OCI-LY1 (cell line): ENCODE data around the gene ZNF714.

Experiments used
- H2AFZ ChIP-seq: fragments of 200-600 bp; sonication (generic), shearing (Covaris generic); 2 replicates; pipeline ENCODE4 v1.6.0; 2014; ENCODE audit warnings: antibody characterized with exemption, mild to moderate bottlenecking, low read length
- H3F3A ChIP-seq: fragments of 200-600 bp; sonication (generic), shearing (Covaris generic); 2 replicates; pipeline ENCODE4 v1.6.0; 2014; ENCODE audit warnings: mild to moderate bottlenecking, antibody characterized with exemption, low read length, moderate library complexity; ENCODE audit not compliant: insufficient read depth
- H3K27ac ChIP-seq: fragments of 200-600 bp; sonication (generic); 2 replicates; pipeline ENCODE4 v1.5.1; 2014; ENCODE audit warnings: low read length, mixed run types, mild to moderate bottlenecking, low read depth; ENCODE audit not compliant: poor library complexity, severe bottlenecking
- H3K27me3 ChIP-seq: fragments of 200-600 bp; sonication (generic); 2 replicates; pipeline ENCODE4 v1.6.0; 2014; ENCODE audit warnings: antibody characterized with exemption, mild to moderate bottlenecking, low read length, moderate library complexity; ENCODE audit not compliant: insufficient read depth
- H3K36me3 ChIP-seq: fragments of 200-600 bp; sonication (generic); 2 replicates; pipeline ENCODE4 v1.6.1; 2014; ENCODE audit warnings: mild to moderate bottlenecking, antibody characterized with exemption, low read length, moderate library complexity, mixed read lengths; ENCODE audit not compliant: insufficient read depth
- H3K4me1 ChIP-seq: fragments of 200-600 bp; sonication (generic); 2 replicates; pipeline ENCODE4 v1.5.1; 2014; ENCODE audit warnings: mild to moderate bottlenecking, low read length, moderate library complexity; ENCODE audit not compliant: insufficient read depth, severe bottlenecking
- H3K4me2 ChIP-seq: fragments of 200-600 bp; sonication (generic), shearing (Covaris generic); 2 replicates; pipeline ENCODE4 v1.6.1; 2014; ENCODE audit warnings: low read length
- H3K4me3 ChIP-seq: fragments of 200-600 bp; sonication (generic); 2 replicates; pipeline ENCODE4 v1.5.1; 2014; ENCODE audit warnings: low read length, low read depth, mild to moderate bottlenecking, mixed read lengths; ENCODE audit not compliant: poor library complexity, severe bottlenecking
- H3K79me2 ChIP-seq: fragments of 200-600 bp; shearing (Covaris generic); 2 replicates; pipeline ENCODE4 v1.6.1; 2016; ENCODE audit warnings: mixed run types, low read length, mixed read lengths; ENCODE audit not compliant: insufficient read depth
- H3K9ac ChIP-seq: fragments of 200-600 bp; sonication (generic), shearing (Covaris generic); 2 replicates; pipeline ENCODE4 v1.6.1; 2014; ENCODE audit warnings: mild to moderate bottlenecking, low read length, mixed read lengths
- H3K9me2 ChIP-seq: fragments of 200-600 bp; sonication (generic), shearing (Covaris generic); 2 replicates; pipeline ENCODE4 v1.6.1; 2014; ENCODE audit warnings: low read depth, mild to moderate bottlenecking, low read length, mixed read lengths
- H3K9me3 ChIP-seq: fragments of 200-600 bp; shearing (Covaris generic); 2 replicates; pipeline ENCODE4 v1.6.1; 2014; ENCODE audit warnings: low read length, mixed read lengths
- H4K20me1 ChIP-seq: fragments of 200-600 bp; sonication (generic), shearing (Covaris generic); 2 replicates; pipeline ENCODE4 v1.6.0; 2016; ENCODE audit warnings: mild to moderate bottlenecking, low read length; ENCODE audit not compliant: insufficient read depth
- EZH2 ChIP-seq: fragments of 200-600 bp; sonication (generic), shearing (Covaris generic); IDR thresholded peaks from 2 replicates; pipeline ENCODE4 v1.8.0; 2017; ENCODE audit warnings: borderline replicate concordance, mixed run types, mild to moderate bottlenecking, antibody characterized with exemption, low read length, moderate library complexity, mixed read lengths
- TF ChIP-seq, protein P1 (sequence below): fragments of 200-600 bp; sonication (generic), shearing (Covaris generic); IDR thresholded peaks from 2 replicates; pipeline ENCODE4 v1.5.1; 2017; ENCODE audit warnings: mild to moderate bottlenecking, antibody characterized with exemption, low read length, moderate library complexity, mixed read lengths

ZNF714 gene

DNA sequence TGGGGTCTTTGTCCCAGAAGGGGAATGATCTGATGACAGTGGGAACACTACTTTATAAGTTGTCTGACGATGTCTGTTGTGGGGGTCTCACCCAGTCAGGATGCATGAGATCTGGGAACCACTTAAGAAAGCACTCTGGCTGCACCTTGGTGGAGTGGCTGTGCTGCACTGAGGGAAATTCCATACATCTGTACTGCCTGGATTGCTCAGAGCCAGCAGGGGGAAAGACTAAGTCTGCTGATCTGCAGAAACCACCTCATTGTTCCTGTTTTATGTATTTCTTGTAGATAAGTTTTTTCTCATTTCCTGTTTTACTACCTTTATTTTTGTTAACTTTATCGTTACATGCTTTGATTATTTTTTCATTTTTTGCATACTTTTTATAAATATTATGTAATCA, 34.3 kb upstream of the ZNF714 start:
- H3K79me2 ChIP-seq, result peaks cover 15% of the 10 kb centered on the region; the same call in 1 of the 2 replicates
- TF ChIP-seq, protein P1, sequence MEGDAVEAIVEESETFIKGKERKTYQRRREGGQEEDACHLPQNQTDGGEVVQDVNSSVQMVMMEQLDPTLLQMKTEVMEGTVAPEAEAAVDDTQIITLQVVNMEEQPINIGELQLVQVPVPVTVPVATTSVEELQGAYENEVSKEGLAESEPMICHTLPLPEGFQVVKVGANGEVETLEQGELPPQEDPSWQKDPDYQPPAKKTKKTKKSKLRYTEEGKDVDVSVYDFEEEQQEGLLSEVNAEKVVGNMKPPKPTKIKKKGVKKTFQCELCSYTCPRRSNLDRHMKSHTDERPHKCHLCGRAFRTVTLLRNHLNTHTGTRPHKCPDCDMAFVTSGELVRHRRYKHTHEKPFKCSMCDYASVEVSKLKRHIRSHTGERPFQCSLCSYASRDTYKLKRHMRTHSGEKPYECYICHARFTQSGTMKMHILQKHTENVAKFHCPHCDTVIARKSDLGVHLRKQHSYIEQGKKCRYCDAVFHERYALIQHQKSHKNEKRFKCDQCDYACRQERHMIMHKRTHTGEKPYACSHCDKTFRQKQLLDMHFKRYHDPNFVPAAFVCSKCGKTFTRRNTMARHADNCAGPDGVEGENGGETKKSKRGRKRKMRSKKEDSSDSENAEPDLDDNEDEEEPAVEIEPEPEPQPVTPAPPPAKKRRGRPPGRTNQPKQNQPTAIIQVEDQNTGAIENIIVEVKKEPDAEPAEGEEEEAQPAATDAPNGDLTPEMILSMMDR, result no peak
- TF ChIP-seq EZH2, result no peak
- H3K9ac ChIP-seq, result no peak overlapping the region
- no peak overlapping the region for H2AFZ ChIP-seq
- no peaks in the 10 kb centered on the region for H3K4me1 ChIP-seq
- no peak overlapping the region for H3K4me3 ChIP-seq
- no peak overlapping the region for H3K4me2 ChIP-seq
- no peaks in the 10 kb centered on the region for H3F3A ChIP-seq
- no peaks in the 10 kb centered on the region for H4K20me1 ChIP-seq
- H3K36me3 ChIP-seq, result peaks cover 91% of the 10 kb centered on the region
- no peak overlapping the region for H3K27ac ChIP-seq
- peaks cover 21% of the 10 kb centered on the region for H3K9me3 ChIP-seq
- no peaks in the 10 kb centered on the region for H3K9me2 ChIP-seq
- no peaks in the 10 kb centered on the region for H3K27me3 ChIP-seq

DNA sequence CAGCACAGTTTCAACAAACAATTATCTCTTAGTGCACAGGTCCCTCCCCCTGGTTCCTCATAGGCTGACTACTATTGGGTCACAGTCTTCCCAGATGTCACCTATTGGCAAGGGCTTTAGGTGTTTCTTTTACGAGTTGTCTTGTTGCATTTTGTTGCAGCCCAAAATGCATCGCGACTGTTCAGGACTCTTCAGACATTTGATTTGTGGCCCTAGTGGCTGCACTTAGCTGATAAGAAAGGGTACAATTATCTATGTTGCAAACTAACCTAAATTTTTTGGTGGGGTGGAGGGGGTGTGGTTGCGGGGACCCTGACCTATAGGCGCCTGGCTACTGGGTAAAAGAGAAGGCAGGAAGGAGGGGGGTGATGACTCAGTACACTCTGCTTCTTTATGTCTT, 29.1 kb upstream of the ZNF714 start:
- Histone ChIP-seq H3K27ac (no peak overlapping the region), H3K27me3 (no peaks in the 10 kb centered on the region), H3K4me1 (no peaks in the 10 kb centered on the region), H3K9me3 (peaks cover 27% of the 10 kb centered on the region), H3K79me2 (no peaks in the 10 kb centered on the region), H3K4me3 (no peak overlapping the region), H3K36me3 (peaks cover 91% of the 10 kb centered on the region), H2AFZ (no peak overlapping the region), H3K9ac (no peak overlapping the region), H3K9me2 (no peaks in the 10 kb centered on the region), H3K4me2 (no peak overlapping the region), H4K20me1 (no peaks in the 10 kb centered on the region), H3F3A (no peaks in the 10 kb centered on the region; the same call in 1 of the 2 replicates)
- TF ChIP-seq EZH2, result no peak
- TF ChIP-seq, protein P1, result no peak

GRCh38 chr19:21065336-21065735, 16.7 kb upstream of the ZNF714 start:
- peaks cover 28% of the 10 kb centered on the region for H3K36me3 ChIP-seq

More at GRCh38 chr19:21065336-21065735, 16.7 kb upstream of the ZNF714 start:
- no peak overlapping the region for H3K4me3 ChIP-seq
- H3K4me1 ChIP-seq, result no peaks in the 10 kb centered on the region
- no peak overlapping the region for H3K27ac ChIP-seq
- no peak overlapping the region for H2AFZ ChIP-seq
- H3K9me3 ChIP-seq, result peaks cover 6% of the 10 kb centered on the region; the same call in 1 of the 2 replicates
- H4K20me1 ChIP-seq, result no peaks in the 10 kb centered on the region
- no peak overlapping the region for H3K4me2 ChIP-seq
- no peak overlapping the region for H3K9ac ChIP-seq
- H3K79me2 ChIP-seq, result no peaks in the 10 kb centered on the region
- TF ChIP-seq, protein P1, result no peak
- TF ChIP-seq EZH2, result no peak
- no peaks in the 10 kb centered on the region for H3K9me2 ChIP-seq
- H3K27me3 ChIP-seq, result no peaks in the 10 kb centered on the region
- no peaks in the 10 kb centered on the region for H3F3A ChIP-seq
